HG03457 (cell line): ENCODE data around the gene PTGFRN.
A peak's percentile ranks its signal among the peaks of the same experiment; 100 is the strongest.

Experiments
- ATAC-seq: cut with Tn5 transposase; IDR thresholded peaks from one replicate; pipeline ENCODE4 v1.9.1; 2021; ENCODE audit warnings: moderate number of reproducible peaks; ENCODE audit not compliant: unreplicated experiment

Gene PTGFRN

GRCh38 chr1:116993286-116993685, 83.6 kb downstream of the PTGFRN start:
- no peak for ATAC-seq

- ATAC-seq, result no peak
Observed at GRCh38 chr1:116994411-116994810, 84.7 kb downstream of the PTGFRN start.

GRCh38 chr1:116997066-116997465, 87.3 kb downstream of the PTGFRN start:
- no peak for ATAC-seq

- no peak for ATAC-seq
Observed at GRCh38 chr1:116997636-116998035, 87.9 kb downstream of the PTGFRN start.

GRCh38 chr1:116999596-116999995, 89.9 kb downstream of the PTGFRN start:
- no peak for ATAC-seq

- ATAC-seq, result no peak
Observed at GRCh38 chr1:117000142-117000541, 90.4 kb downstream of the PTGFRN start.

- ATAC-seq, result peak; percentile 83
Observed at GRCh38 chr1:117001254-117001927, 91.7 kb downstream of the PTGFRN start, which contains the start of gene CD101. TSS of gene CD101 (plus strand) at chr1:117001760. CDS start at chr1:117001818, 58 bp downstream.

- ATAC-seq, result no peak
Observed at GRCh38 chr1:117003223-117003875, 93.6 kb downstream of the PTGFRN start.

- ATAC-seq, result no peak
Observed at GRCh38 chr1:117007719-117008013, 98.0 kb downstream of the PTGFRN start.

GRCh38 chr1:117008656-117009055, 98.9 kb downstream of the PTGFRN start:
- ATAC-seq, result no peak

GRCh38 chr1:117009132-117009531, 99.4 kb downstream of the PTGFRN start:
- ATAC-seq, result no peak

- ATAC-seq, result no peak
Observed at GRCh38 chr1:117010310-117010969, 100.7 kb downstream of the PTGFRN start.

GRCh38 chr1:117011334-117011733, 101.6 kb downstream of the PTGFRN start:
- no peak for ATAC-seq

- no peak for ATAC-seq
Observed at GRCh38 chr1:117013309-117013858, 103.7 kb downstream of the PTGFRN start.

- no peak for ATAC-seq
Observed at GRCh38 chr1:117014209-117014608, 104.5 kb downstream of the PTGFRN start.

GRCh38 chr1:117015724-117016123, 106.0 kb downstream of the PTGFRN start:
- no peak for ATAC-seq

- ATAC-seq, result no peak
Observed at GRCh38 chr1:117017062-117017461, 107.3 kb downstream of the PTGFRN start.

- ATAC-seq, result no peak
Observed at GRCh38 chr1:117017648-117018047, 107.9 kb downstream of the PTGFRN start.

- no peak for ATAC-seq
Observed at GRCh38 chr1:117020526-117021156, 110.9 kb downstream of the PTGFRN start.

- ATAC-seq, result no peak
Observed at GRCh38 chr1:117022114-117022513, 112.4 kb downstream of the PTGFRN start.

GRCh38 chr1:117025568-117025967, 115.9 kb downstream of the PTGFRN start:
- no peak for ATAC-seq
